ENCODE data around the gene ING2. TPM values are rescaled to one million over a fixed set of nuclear protein-coding genes. Genes with fewer than 3 reads are reported as not detected.

ING2 gene
- total RNA-seq, 4 donors from 2014 or later, result 12.9 to 23.0 (median 17.6) TPM

- TF ChIP-seq CTCF (IDR thresholded peaks at IDR 0.05; ENCODE audit: low read depth), result no peak
These were observed 48.9 kb downstream of the ING2 start for GRCh38 chr4:183553601-183554345.

- TF ChIP-seq CTCF (IDR thresholded peaks at IDR 0.05; ENCODE audit: low read depth), result no peak
These were observed 49.5 kb downstream of the ING2 start for GRCh38 chr4:183554346-183554686.

GRCh38 chr4:183554878-183555585 is 50.2 kb downstream of the ING2 start:
- TF ChIP-seq CTCF (IDR thresholded peaks at IDR 0.05; ENCODE audit: low read depth), result no peak

- no peak for TF ChIP-seq CTCF (IDR thresholded peaks at IDR 0.05; ENCODE audit: low read depth)
These were observed 52.1 kb downstream of the ING2 start for GRCh38 chr4:183556947-183557346.

- no peak for TF ChIP-seq CTCF (IDR thresholded peaks at IDR 0.05; ENCODE audit: low read depth)
These were observed 52.8 kb downstream of the ING2 start for GRCh38 chr4:183557611-183558010.

GRCh38 chr4:183558873-183559272 is 54.0 kb downstream of the ING2 start:
- no peak for TF ChIP-seq CTCF (IDR thresholded peaks at IDR 0.05; ENCODE audit: low read depth)

GRCh38 chr4:183561905-183562304 is 57.0 kb downstream of the ING2 start:
- no peak for TF ChIP-seq CTCF (IDR thresholded peaks at IDR 0.05; ENCODE audit: low read depth)

Other genes starting within 250 kb of the ING2 start
- gene CLDN22, start 184.8 kb upstream of the ING2 start, total RNA-seq, result not detected
- 1 to 10 TPM in 1 of 4 donors, not detected in 3; 1.5 TPM for gene CLDN24, start 182.6 kb upstream of the ING2 start, total RNA-seq
- 10 to 100 TPM; 17.1 to 24.4 (median 22.7) TPM for gene CDKN2AIP, start 60.4 kb upstream of the ING2 start, total RNA-seq
- 10 to 100 TPM; 16.5 to 33.4 (median 17.5) TPM for gene RWDD4, start 154.1 kb downstream of the ING2 start, total RNA-seq
- gene TRAPPC11, start 154.2 kb downstream of the ING2 start, total RNA-seq, result 10 to 100 TPM; 38.2 to 68.0 (median 56.1) TPM

Measured in subcutaneous adipose tissue (tissue), 4 donors.